GM11168 (cell line): ENCODE results near the gene ASB2.

Experiments used
- in situ Hi-C: fragments of 300-500 bp; cut with MboI; formaldehyde crosslinking; loops from one replicate; pipeline ENCODE4 v1.12.0; 2022; ENCODE audit warnings: low sequenced_read_pairs; ENCODE audit not compliant: unreplicated experiment

ASB2 gene

GRCh38 chr14:93936926-93937325 lies 39.4 kb downstream of the ASB2 start:
- in situ Hi-C loops = no loop called here

GRCh38 chr14:93936245-93936644 lies 40.1 kb downstream of the ASB2 start:
- in situ Hi-C loops = no loop called here

- in situ Hi-C loops = no loop called here
Observed at GRCh38 chr14:93935213-93935612, 41.2 kb downstream of the ASB2 start.

GRCh38 chr14:93932642-93933041 lies 43.7 kb downstream of the ASB2 start:
- in situ Hi-C loops = no loop called here

GRCh38 chr14:93930989-93931307 lies 45.4 kb downstream of the ASB2 start:
- in situ Hi-C loops = no loop called here

GRCh38 chr14:93930296-93930988 lies 45.9 kb downstream of the ASB2 start:
- in situ Hi-C loops = no loop called here

GRCh38 chr14:93929657-93930056 lies 46.7 kb downstream of the ASB2 start:
- in situ Hi-C loops = no loop called here

GRCh38 chr14:93929048-93929535 lies 47.3 kb downstream of the ASB2 start:
- in situ Hi-C loops = no loop called here

GRCh38 chr14:93928184-93929047 lies 48.0 kb downstream of the ASB2 start:
- in situ Hi-C loops = no loop called here

GRCh38 chr14:93927800-93928145 lies 48.6 kb downstream of the ASB2 start:
- in situ Hi-C loops = no loop called here

- in situ Hi-C loops = no loop called here
Observed at GRCh38 chr14:93926873-93927799, 49.2 kb downstream of the ASB2 start, which contains the start of gene FAM181A. FAM181A (plus strand) TSS chr14:93927344; CDS start chr14:93928286, 942 bp downstream.

GRCh38 chr14:93926245-93926872 lies 50.0 kb downstream of the ASB2 start:
- in situ Hi-C loops = no loop called here

- in situ Hi-C loops = no loop called here
Observed at GRCh38 chr14:93925374-93925895, 50.9 kb downstream of the ASB2 start.

- in situ Hi-C loops = no loop called here
Observed at GRCh38 chr14:93924592-93925355, 51.6 kb downstream of the ASB2 start.

- in situ Hi-C loops = no loop called here
Observed at GRCh38 chr14:93923626-93924025, 52.7 kb downstream of the ASB2 start.

- in situ Hi-C loops = no loop called here
Observed at GRCh38 chr14:93921001-93921806, 55.2 kb downstream of the ASB2 start.

GRCh38 chr14:93917141-93917540 lies 59.2 kb downstream of the ASB2 start:
- in situ Hi-C loops = no loop called here

- in situ Hi-C loops = no loop called here
Observed at GRCh38 chr14:93916498-93916897, 59.9 kb downstream of the ASB2 start.
